Measurements from ENCODE around the gene AIMP2. TPM values are rescaled to one million over a fixed set of nuclear protein-coding genes. Genes with fewer than 3 reads are reported as not detected.
A peak's percentile ranks its signal among the peaks of the same experiment; 100 is the strongest.
"Not testable (repeated sequence)": the region's sequence is repeated elsewhere in the genome, so short reads cannot be mapped to it uniquely, and the experiment has no call there.

The AIMP2 gene
- total RNA-seq, 1 donor from 2014 or later: 136 TPM

DNA sequence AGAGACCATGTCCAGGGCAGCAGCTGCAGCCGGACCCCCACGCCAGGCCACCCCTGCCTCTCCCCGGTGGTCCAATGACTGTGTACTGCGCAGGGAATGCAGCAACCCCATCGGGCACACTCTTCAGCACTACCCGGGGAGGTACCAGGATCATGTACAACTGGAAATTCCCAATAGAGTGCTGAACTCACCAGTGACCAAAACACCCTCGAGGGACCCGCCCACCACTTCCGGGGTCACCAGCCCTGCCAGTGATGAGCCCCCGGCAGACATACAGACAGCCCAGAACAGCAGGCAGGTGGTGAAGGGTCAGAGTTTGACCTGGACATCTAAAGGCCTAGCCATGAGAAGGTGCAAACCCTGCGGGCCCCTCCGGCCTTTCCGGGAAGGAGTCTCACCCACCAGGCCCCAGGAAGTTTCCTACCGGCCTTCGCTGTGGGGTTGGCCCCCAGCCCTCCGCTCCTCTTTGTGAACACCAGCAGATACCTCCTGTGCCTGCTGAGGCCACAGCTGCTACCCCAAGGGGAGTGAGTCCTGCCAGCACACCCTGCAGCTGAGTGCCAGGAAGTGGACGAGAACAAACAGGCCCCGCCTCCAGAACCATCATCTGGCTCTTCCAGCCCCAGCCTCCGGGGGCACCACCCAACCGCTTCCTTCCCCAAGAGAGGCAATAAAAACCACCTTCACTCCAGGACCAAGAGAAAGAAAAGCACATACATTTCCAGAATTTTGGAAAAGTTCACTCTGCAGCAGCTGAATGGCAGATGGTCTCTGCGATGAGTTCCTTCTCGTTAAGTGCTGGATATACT lies 17.1 kb downstream of the AIMP2 start:
- peak; percentile 89 for DNase-seq (ENCODE audit: low read depth)

DNA sequence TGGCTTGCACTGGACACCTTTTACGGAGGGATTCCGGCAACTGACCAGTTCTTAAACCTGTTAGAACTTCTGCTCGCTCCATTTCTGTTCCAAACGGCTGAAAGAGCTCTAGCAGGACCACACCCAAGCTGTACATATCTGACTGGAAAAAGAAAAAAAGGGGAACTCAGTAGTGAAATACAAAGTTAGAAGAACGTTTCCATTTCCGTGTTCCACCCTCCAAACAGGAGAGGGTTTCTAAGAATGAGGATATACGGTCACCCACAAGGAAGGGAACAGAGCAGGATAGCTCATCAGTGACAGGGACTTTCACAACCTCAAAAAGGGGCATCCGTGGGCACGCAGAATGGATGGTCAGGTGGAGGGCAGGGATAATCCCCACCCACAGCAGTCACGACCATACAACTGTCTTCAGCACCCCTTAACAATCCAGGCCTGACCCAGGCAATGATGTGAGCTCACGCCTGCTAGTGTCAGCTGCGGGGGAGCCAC lies 17.8 kb downstream of the AIMP2 start:
- no peak for DNase-seq (ENCODE audit: low read depth)

DNA sequence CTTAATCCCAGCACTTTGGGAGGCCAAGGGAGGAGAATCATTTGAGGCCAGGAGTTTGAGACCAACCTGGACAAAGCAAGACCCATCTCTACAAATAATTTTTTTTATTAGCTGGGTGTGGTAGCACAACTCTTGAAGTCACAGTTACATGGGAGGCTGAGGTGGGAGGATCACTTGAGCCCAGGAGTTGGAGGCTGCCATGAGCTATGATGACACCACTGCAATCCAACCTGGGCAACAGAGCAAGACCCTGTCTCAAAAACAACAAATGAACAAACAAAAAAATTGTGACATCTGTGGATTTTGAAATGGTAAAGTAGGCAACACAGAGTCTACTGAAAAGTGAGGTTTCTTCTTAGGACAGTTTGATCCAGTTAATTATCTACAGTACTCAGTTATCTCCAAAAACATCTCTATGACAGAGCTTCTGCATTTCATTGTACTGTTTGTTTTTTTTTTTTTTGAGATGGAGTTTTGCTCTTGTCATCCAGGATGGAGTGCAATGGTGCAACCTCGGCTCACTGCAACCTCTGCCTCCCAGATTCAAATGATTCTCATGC lies 18.8 kb downstream of the AIMP2 start:
- no peak for DNase-seq (ENCODE audit: low read depth)

DNA sequence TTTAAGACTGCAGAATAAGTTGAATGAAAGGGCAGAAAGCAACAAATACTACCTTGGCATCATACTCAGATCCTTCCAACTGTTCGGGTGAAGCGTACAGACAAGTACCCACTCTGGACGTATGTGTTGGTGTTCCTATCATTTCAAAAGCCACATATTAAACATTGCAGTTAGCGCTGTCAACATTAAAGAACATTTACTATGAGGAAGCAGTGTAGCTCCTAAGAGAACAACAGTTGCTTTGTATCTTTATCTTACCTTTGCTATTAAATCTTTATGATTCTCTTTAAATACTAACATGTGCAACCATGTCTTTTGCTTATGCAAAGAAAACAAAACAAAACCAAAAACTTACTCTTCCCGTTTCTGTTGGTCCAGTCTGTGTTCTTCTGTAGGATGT lies 19.5 kb downstream of the AIMP2 start:
- no peak for DNase-seq (ENCODE audit: low read depth)

DNA sequence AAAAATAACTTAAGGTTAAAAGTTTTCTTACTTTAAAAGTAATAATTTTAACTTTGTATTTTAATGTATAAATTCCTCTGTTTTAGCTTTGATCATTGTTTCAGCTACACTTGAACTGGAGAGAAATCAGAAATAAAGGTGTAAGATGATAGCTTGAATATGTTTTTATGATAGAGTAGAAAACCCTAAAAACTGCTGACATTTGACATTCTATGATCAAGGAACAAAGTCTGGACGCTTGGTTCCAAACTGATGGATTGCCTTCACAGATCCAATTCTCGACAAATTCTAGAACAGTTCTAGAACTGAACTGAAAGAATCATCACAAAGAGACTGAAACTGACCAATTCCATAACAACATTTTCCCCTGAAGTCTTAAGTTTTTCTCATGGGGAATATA lies 21.9 kb downstream of the AIMP2 start, which contains the start of gene ANKRD61:
Gene ANKRD61 (plus strand): TSS at position 389 of the 400 bp plus-strand sequence. CDS start 0 bp downstream, at position 389.
- no peak for DNase-seq (ENCODE audit: low read depth)

DNA sequence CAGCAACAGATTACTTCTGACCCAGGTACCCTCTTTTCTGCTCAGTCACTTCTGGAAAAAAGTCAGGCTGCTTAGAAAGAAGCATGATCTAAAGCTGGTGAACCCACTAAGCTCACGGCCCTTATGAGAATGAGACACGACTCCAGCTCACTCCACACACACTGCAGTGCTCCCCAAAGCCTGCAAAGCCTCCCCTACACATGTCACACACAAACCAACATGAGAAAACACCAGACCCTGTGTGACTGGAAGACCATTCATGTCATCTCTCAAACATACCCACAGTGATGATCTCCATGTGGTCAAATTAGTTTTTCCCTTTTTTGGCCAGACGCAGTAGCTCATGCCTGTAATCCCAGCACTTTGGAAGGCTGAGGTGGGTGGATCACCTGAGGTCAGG lies 22.5 kb downstream of the AIMP2 start:
- DNase-seq (ENCODE audit: low read depth): no peak

DNA sequence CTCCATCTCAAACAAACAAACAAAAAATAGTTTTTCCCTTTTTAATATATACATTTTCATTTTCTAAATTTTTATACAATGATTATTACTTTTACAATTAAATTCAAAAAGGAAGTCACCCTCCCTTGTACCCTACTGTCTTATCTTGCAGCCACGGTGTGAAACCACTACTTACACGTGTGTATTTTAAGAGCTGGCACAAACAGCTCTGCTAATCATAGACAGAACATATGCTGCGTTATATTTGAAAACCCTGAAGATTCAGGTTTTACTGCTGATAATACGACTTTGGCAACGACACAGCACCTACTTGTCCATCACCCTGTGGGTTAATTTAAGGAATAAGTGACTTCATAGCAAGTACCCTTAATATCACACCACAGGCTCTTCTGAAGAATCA lies 23.1 kb downstream of the AIMP2 start:
- DNase-seq (ENCODE audit: low read depth): no peak

DNA sequence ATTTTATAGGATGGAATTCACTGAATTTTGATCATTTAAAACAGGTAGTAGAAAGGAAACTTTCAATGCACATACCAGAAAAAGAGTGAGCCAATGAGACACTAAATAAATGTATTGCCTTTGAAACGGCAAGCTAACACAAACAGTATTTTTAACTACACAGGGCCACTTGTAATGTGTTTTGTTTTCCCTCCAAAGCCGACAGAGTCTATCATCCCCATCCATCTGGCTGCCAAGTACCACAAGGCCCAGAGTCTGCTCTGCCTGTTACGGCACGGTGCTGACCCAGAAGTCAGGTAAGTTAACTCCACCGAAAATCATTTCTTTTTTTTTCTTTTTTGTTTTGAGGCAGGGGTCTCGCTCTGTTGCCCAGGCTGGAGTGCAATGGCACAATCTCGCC lies 23.6 kb downstream of the AIMP2 start:
- no peak for DNase-seq (ENCODE audit: low read depth)

DNA sequence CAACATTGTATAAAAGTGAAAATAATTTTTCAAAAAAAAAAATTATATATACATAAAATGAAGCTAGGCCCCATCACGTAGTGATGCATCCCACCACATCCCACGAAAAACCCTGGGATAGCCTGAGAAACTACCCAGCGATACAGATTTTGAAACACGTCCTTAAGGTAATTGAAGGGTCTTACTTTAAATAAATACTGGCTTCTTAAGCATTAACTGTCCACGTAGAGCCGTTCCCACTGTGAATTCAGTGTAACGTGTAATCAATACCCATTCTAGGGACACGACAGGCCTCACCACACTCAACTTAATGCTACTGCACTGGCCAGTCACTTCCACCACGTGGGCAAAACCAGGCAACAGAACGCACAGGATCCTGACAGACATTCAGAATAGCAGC lies 26.1 kb downstream of the AIMP2 start:
- DNase-seq (ENCODE audit: low read depth): no peak

DNA sequence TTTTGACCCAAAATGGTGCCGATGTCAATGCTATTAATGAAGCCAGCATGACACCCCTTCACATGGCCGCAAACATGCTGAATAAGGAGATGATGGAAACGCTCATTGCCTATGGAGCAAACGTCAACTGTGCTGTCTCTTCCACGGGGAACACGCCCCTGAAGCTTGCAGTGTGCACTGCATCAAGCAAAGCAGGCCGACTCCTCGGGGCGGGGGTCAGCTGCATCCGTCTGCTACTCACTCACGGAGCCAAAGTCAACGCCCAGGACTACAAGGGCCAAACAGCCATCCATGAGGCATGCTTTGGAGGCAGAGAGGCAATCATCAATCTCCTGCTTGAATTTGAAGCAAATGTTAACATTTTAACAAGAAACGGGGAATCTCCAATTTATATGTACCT lies 26.6 kb downstream of the AIMP2 start:
- DNase-seq (ENCODE audit: low read depth): no peak

DNA sequence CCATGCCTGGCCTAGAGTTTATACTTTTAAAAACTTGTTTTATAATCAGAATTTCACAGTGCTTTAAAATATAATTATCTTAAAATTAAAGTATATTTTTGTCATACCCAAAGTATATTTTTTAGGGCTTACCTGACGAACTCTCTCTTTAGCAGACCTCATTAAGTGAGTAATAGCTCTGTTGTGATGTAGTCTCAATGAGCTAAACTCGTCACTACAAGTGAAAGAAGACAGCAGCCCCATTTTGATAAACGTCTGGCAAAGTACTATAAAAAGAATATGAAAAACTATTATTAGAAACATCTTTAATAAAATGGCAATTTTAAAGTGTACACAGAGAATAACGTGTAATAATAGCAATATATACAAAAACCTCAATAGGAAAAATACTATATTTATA lies 40.7 kb downstream of the AIMP2 start:
- no peak for DNase-seq (ENCODE audit: low read depth)

DNA sequence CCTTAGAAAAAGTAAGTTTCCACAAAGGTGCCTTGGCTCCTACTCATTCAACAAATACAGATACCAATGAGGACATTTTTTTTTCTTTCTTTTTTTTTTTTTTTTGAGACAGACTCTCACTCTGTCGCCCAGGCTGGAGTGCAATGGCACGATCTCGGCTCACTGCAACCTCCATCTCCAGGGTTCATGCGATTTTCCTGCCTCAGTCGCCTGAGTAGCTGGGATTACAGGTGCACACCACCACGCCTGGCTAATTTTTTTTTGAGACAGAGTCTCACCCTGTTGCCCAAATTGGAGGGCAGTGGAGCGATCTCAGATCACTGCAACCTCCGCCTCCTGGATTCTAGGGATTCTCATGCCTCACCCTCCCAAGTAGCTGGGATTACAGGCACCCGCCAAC lies 42.1 kb downstream of the AIMP2 start:
- not testable (repeated sequence) for DNase-seq (ENCODE audit: low read depth)

DNA sequence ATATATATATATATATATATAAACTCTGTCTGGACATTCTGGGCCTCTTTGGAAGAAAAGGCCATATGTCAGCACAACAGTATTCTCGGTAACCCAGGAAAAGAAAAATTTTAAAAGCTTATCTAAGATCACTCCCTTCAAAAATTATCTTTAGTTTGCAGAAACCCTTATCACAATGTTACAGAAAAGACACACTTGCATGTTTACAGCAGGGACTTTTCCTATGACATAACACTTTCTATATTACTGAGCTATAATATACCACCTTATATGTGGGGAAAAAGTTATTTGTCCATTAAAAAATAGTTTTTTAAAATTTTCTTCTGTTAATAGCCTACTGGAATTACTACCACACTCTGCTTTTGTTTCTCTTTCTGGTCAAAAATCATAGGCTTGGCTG lies 47.5 kb downstream of the AIMP2 start:
- no peak for DNase-seq (ENCODE audit: low read depth)

DNA sequence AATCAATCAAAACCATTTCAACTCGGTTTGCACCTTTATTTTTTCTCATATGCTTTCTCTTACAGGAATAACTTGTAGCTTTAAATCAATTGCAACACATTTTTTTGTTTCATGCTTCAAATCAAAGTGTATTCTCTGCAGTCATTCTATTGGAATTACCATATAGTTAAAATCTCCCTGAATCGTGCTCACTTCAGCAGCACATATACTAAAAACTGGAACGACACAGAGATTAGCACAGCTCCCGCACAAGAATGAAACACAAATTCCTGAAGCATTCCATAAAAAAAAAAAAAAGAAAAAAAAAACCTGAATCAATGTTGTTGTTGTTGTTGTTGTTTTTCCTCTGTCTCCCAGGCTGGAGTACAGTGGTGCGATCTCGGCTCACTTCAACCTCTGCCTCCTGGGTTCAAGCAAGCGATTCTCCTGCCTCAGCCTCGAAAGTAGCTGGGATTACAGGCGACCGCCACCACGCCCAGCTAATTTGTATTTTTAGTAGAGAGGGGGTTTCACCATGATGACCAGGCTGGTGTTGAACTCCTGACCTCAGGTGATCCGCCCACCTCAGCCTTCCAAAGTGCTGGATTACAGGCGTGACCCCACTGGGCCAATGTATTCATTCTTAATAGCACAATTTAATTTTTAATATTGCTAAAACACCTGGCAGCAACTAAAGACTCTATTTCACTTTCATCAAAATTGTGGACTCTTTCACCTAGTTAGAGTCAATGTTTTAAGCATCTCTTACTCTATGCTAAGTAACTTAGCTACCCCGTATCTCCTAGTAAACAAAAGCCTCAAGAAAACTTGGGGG lies 48.5 kb downstream of the AIMP2 start:
- no peak for DNase-seq (ENCODE audit: low read depth)

DNA sequence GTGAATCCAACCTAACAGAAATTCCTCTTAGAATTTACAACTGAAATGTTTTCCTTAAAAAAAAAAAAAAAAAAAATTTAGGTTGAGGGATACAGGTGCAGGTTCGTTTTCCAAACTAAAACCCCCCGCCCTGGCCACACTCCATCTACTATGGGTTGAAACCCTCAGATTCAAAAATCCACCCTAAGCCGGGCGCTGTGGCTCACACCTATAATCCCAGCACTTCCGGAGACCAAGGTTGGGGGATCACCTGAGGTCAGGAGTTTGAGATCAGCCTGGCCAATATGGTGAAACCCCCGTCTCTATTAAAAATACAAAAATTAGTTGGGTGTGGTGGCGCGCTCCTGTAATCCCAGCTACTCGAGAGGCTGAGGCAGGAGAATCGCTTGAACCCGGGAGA lies 50.9 kb downstream of the AIMP2 start:
- not testable (repeated sequence) for DNase-seq (ENCODE audit: low read depth)

DNA sequence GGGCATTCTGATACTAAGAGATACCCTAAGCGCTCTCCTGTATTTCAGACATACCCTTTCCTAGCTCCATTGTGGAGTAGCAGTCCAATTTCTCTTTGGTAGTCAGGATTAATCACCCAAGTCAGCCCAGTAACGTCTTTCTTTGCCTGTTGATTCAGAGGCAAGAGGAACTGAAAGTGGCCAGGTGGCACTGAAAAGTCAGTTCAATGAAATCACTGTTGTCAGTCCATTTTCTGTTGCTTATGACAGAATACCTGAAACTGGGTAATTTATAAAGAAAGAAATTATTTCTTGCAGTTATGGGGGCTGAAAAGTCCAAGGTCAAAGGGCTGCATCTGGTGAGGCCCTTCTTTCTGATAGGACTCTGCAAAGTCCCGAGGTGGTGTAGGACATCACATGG lies 62.3 kb downstream of the AIMP2 start:
- no peak for DNase-seq (ENCODE audit: low read depth)

Other genes starting within 250 kb of the AIMP2 start
- 50.3 and 55.3 TPM in 2 replicates for gene RNF216, start 227.6 kb upstream of the AIMP2 start, total RNA-seq
- not detected in 2 replicates for gene OCM, start 128.5 kb upstream of the AIMP2 start, total RNA-seq
- gene CCZ1, start 110.5 kb upstream of the AIMP2 start, total RNA-seq: 108 and 115 TPM in 2 replicates
- 0.21 TPM in 2 replicates for gene RSPH10B, start 38.6 kb upstream of the AIMP2 start, total RNA-seq
- 19.6 and 22.7 TPM in 2 replicates for gene PMS2, start 223 bp upstream of the AIMP2 start, total RNA-seq
- gene ANKRD61, start 22.1 kb downstream of the AIMP2 start, total RNA-seq: 0.35 TPM in 1 of 2 replicates, not detected in the other
- gene EIF2AK1, start 49.9 kb downstream of the AIMP2 start, total RNA-seq: 86.1 and 174 TPM in 2 replicates
- gene USP42, start 95.7 kb downstream of the AIMP2 start, total RNA-seq: 8.4 and 8.6 TPM in 2 replicates

Data from myocyte (in vitro differentiated cells).